DOHH2 (cell line): ENCODE results near the gene ALG1L2.
"Not testable (repeated sequence)": the region's sequence is repeated elsewhere in the genome, so short reads cannot be mapped to it uniquely, and the experiment has no call there.

ENCODE experiments used
- CTCF ChIP-seq: fragments of 200-600 bp; sonication (generic); IDR thresholded peaks from one replicate; pipeline ENCODE4 v1.5.1; 2014; ENCODE audit warnings: antibody characterized with exemption, mild to moderate bottlenecking, low read depth, low read length; ENCODE audit not compliant: poor library complexity, severe bottlenecking
- EZH2phosphoT487 ChIP-seq: fragments of 200-600 bp; sonication (generic); IDR thresholded peaks from 2 replicates; pipeline ENCODE4 v1.6.1; 2017; ENCODE audit warnings: borderline replicate concordance, mild to moderate bottlenecking, antibody characterized with exemption, low read length, moderate library complexity, mixed read lengths

DNA sequence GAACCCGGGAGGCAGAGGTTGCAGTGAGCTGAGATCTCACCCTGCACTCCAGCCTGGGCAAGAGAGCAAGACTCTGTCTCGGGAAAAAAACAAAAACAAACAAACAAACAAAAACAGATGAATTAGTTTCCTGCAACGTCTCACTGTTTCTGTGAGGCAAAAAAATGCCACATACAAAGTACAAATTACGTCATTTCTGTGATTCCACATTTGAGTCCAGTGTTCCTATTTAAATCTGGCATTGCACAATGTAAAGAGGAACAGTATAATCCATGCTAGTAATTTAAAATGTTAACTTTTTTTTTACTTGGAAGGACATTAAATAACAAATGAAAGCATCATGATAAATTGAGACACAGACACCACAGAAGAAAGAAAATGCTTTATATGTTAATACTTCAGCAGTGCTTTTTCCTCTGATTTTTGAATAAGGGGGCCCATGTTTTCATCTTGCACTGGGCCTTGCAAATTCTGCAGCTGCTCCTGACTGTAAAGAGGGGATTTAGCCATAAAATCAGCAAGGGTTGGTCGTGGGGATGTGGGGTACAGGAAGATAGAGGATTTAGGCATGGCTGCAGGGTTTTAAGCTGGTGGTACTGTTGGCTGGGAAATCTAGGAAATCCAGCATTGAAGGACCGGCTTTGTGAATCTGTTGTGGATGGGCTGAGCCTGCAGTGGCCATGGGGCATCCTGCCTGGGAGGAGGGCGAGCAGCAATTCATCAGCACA, 1.9 kb downstream of the ALG1L2 start:
- TF ChIP-seq CTCF, EZH2phosphoT487: not testable (repeated sequence)
